Neural crest cell (in vitro differentiated cells): ENCODE results near the gene ARFGEF3. TPM values are rescaled to one million over a fixed set of nuclear protein-coding genes. Genes with fewer than 3 reads are reported as not detected.

ENCODE experiments used
- DNase-seq: peaks from one replicate; pipeline ENCODE4 v3.0.0; 2021; ENCODE audit warnings: low read depth, mixed read lengths, low spot score
- H3K27ac Mint-ChIP-seq: one replicate; pipeline ENCODE4 v1.8.0; 2021; ENCODE audit warnings: mild to moderate bottlenecking, mixed read lengths; ENCODE audit not compliant: unreplicated experiment
- H3K27me3 Mint-ChIP-seq: 2 replicates; pipeline ENCODE4 v1.8.0; 2021; ENCODE audit warnings: low read depth, mild to moderate bottlenecking, mixed read lengths
- H3K36me3 Mint-ChIP-seq: 2 replicates; pipeline ENCODE4 v1.8.0; 2021; ENCODE audit warnings: low read depth, mild to moderate bottlenecking, mixed read lengths
- H3K4me1 Mint-ChIP-seq: 2 replicates; pipeline ENCODE4 v1.8.0; 2021; ENCODE audit warnings: mixed read lengths
- H3K4me3 Mint-ChIP-seq: one replicate; pipeline ENCODE4 v1.8.0; 2021; ENCODE audit warnings: mild to moderate bottlenecking, mixed read lengths
- H3K9me3 Mint-ChIP-seq: 2 replicates; pipeline ENCODE4 v1.8.0; 2021; ENCODE audit warnings: mixed read lengths
- CTCF ChIP-seq: fragments of 200-600 bp; sonication (generic); conservative IDR thresholded peaks from 2 replicates; pipeline ENCODE4 v1.5.0; 2021; ENCODE audit warnings: antibody characterized with exemption, mild to moderate bottlenecking
- total RNA-seq: library from RNA; stranded (reverse); gene quantifications from 2 replicates; pipeline ENCODE4 v1.2.1, GENCODE V29; 2021

Gene ARFGEF3
- total RNA-seq, 1 donor from 2014 or later: 0.30 TPM

- peaks cover 10% of the 10 kb centered on the region for H3K4me1 Mint-ChIP-seq
- no peak for DNase-seq
- peaks cover 78% of the 10 kb centered on the region for H3K27me3 Mint-ChIP-seq
- H3K36me3 Mint-ChIP-seq: peaks cover 2% of the 10 kb centered on the region
- peak overlapping the region; percentile 70 for H3K4me3 Mint-ChIP-seq
- TF ChIP-seq CTCF: no peak
- no peaks in the 10 kb centered on the region for H3K9me3 Mint-ChIP-seq
- no peak overlapping the region for H3K27ac Mint-ChIP-seq
Observed at GRCh38 chr6:138159246-138159645, 2.5 kb upstream of the ARFGEF3 start.

- Mint-ChIP-seq H3K27me3 (peaks cover 77% of the 10 kb centered on the region), H3K4me1 (peaks cover 10% of the 10 kb centered on the region), H3K27ac (no peak overlapping the region), H3K36me3 (no peaks in the 10 kb centered on the region), H3K9me3 (no peaks in the 10 kb centered on the region), H3K4me3 (peak overlapping the region; percentile 73)
- TF ChIP-seq CTCF: no peak
- DNase-seq: no peak
Observed at GRCh38 chr6:138160329-138161087, 1.2 kb upstream of the ARFGEF3 start.

- peaks cover 79% of the 10 kb centered on the region for H3K27me3 Mint-ChIP-seq
- peak overlapping the region; percentile 73 for H3K4me3 Mint-ChIP-seq
- no peak overlapping the region for H3K27ac Mint-ChIP-seq
- no peaks in the 10 kb centered on the region for H3K36me3 Mint-ChIP-seq
- peaks cover 10% of the 10 kb centered on the region for H3K4me1 Mint-ChIP-seq
- no peak for DNase-seq
- TF ChIP-seq CTCF: no peak
- H3K9me3 Mint-ChIP-seq: no peaks in the 10 kb centered on the region
Observed at GRCh38 chr6:138161088-138161337, 726 bp upstream of the ARFGEF3 start.

GRCh38 chr6:138162111-138162954 lies 594 bp downstream of the ARFGEF3 start:
- H3K27ac Mint-ChIP-seq: no peak overlapping the region
- peaks cover 10% of the 10 kb centered on the region for H3K4me1 Mint-ChIP-seq
- peaks cover 82% of the 10 kb centered on the region for H3K27me3 Mint-ChIP-seq

More at GRCh38 chr6:138162111-138162954, 594 bp downstream of the ARFGEF3 start:
- peaks cover 3% of the 10 kb centered on the region for H3K9me3 Mint-ChIP-seq
- peak overlapping the region; percentile 84 for H3K4me3 Mint-ChIP-seq
- no peaks in the 10 kb centered on the region for H3K36me3 Mint-ChIP-seq
- TF ChIP-seq CTCF: no peak
- DNase-seq: no peak
